K562 (cell line): ENCODE measurements around the gene NEURL1. TPM values are rescaled to one million over a fixed set of nuclear protein-coding genes. Genes with fewer than 3 reads are reported as not detected.

Source experiments
- ATAC-seq: fragments of 200-7000 bp; cut with Tn5 transposase; 3 replicates; pipeline ENCODE4 v1.9.1; 2020; ENCODE audit warnings: moderate library complexity
- BruUV-seq: library from RNA; stranded (reverse); fragments of 400-500 nt; replicated peaks from 2 replicates; lab custom pipeline; 2021; lab: Mats Ljungman, UMichigan
- CTCF ChIA-PET: fragments of 300-600 bp; formaldehyde crosslinking; extraction: SDS; loops from one replicate; lab custom pipeline; 2021; ENCODE audit warnings: low intra/inter-chr PET ratio; lab: Yijun Ruan, JAX
- POLR2A ChIA-PET: fragments of 300-600, 350-650 bp; sonication (Branson Sonifier 250); formaldehyde crosslinking; extraction: SDS; loops from one replicate; lab custom pipeline; 2021; ENCODE audit warnings: antibody characterized with exemption, inconsistent platforms; lab: Yijun Ruan, JAX
- DNase-seq, 4 experiments: peaks; one replicate each; pipeline versions ENCODE4 v3.0.0 to v3.0.0-alpha.2; 2011 to 2018; ENCODE audit warnings: low spot score in 3 of 4, mixed read lengths in 3 of 4; ENCODE audit errors: extremely low read depth in 1 of 4
- FAIRE-seq: peaks from 2 replicates; lab custom pipeline; 2011; peaks lifted over from hg19 to GRCh38; lab: Jason Lieb, UNC
- H2AFZ ChIP-seq: 2 replicates; pipeline ENCODE4 v1.6.0; 2011; ENCODE audit warnings: low read depth, low read length, control low read depth, inconsistent platforms
- H3K27ac ChIP-seq: fragments of 200-600 bp; 3 replicates; pipeline ENCODE4 v1.8.0; 2011; ENCODE audit warnings: low read depth, mild to moderate bottlenecking, control low read depth, inconsistent platforms, low read length, moderate library complexity, mixed read lengths; ENCODE audit errors: extremely low read depth
- H3K27me3 ChIP-seq, 2 experiments: fragments of 300-600 bp in 1 of 2; 2 replicates in 1 of 2; 3 replicates in 1 of 2; pipeline versions ENCODE4 v1.6.0 to v1.8.0; 2011; ENCODE audit warnings: inconsistent platforms in 2 of 2, low read length in 2 of 2, mild to moderate bottlenecking in 1 of 2, mixed read lengths in 1 of 2, moderate library complexity in 1 of 2; ENCODE audit not compliant: control insufficient read depth in 2 of 2, insufficient read depth in 2 of 2
- H3K36me3 ChIP-seq: fragments of 300-600 bp; 3 replicates; pipeline ENCODE4 v1.8.0; 2011; ENCODE audit warnings: mild to moderate bottlenecking, low read length, inconsistent platforms; ENCODE audit not compliant: control insufficient read depth, insufficient read depth
- H3K4me1 ChIP-seq, 2 experiments: fragments of 200-600 bp in 1 of 2; replicated peaks in 1 of 2; 2 replicates in 1 of 2; 3 replicates in 1 of 2; pipeline versions ENCODE4 v1.5.1 to v1.8.0; 2011; ENCODE audit warnings: inconsistent platforms in 2 of 2, low read length in 2 of 2, mild to moderate bottlenecking in 1 of 2, mixed read lengths in 1 of 2, moderate library complexity in 1 of 2; ENCODE audit not compliant: control insufficient read depth in 2 of 2, insufficient read depth in 2 of 2
- H3K4me2 ChIP-seq: 2 replicates; pipeline ENCODE4 v1.6.1; 2011; ENCODE audit warnings: low read length, control low read depth, inconsistent platforms, mixed read lengths; ENCODE audit not compliant: insufficient read depth
- H3K4me3 ChIP-seq: fragments of 200-600 bp; sonication (generic), shearing (Covaris generic); 2 replicates; pipeline ENCODE4 v1.5.1; 2016; ENCODE audit warnings: control low read depth, inconsistent platforms
- H3K79me2 ChIP-seq: fragments of 200-600 bp; 3 replicates; pipeline ENCODE4 v1.8.0; 2011; ENCODE audit warnings: low read length, inconsistent platforms; ENCODE audit not compliant: control insufficient read depth, insufficient read depth
- H3K9ac ChIP-seq, 2 experiments: 2 replicates each; pipeline versions ENCODE4 v1.6.0 to v1.6.1; 2011; ENCODE audit warnings: low read depth in 2 of 2, low read length in 2 of 2, control low read depth in 1 of 2, inconsistent platforms in 1 of 2, mild to moderate bottlenecking in 1 of 2, mixed read lengths in 1 of 2; ENCODE audit not compliant: insufficient read depth in 1 of 2
- H3K9me1 ChIP-seq: one replicate; pipeline ENCODE4 v1.6.0; 2011; ENCODE audit warnings: inconsistent platforms, mild to moderate bottlenecking, low read length, moderate library complexity; ENCODE audit not compliant: control insufficient read depth, insufficient read depth
- H3K9me3 ChIP-seq: replicated peaks from 2 replicates; pipeline ENCODE4 v1.5.1; 2011; ENCODE audit warnings: low read depth, low read length, inconsistent platforms; ENCODE audit not compliant: control insufficient read depth, insufficient read depth
- H4K20me1 ChIP-seq: replicated peaks from 2 replicates; pipeline ENCODE4 v1.6.1; 2011; ENCODE audit warnings: low read length, inconsistent platforms, mixed read lengths; ENCODE audit not compliant: control insufficient read depth, insufficient read depth
- CEBPB ChIP-seq: fragments of 450-650 bp; IDR thresholded peaks from 2 replicates; pipeline ENCODE4 v1.6.1; 2016; ENCODE audit warnings: missing genetic modification characterization, missing compliant biosample characterization
- NBN ChIP-seq: fragments of 450-650 bp; IDR thresholded peaks from 2 replicates; pipeline ENCODE4 v1.6.1; 2016; ENCODE audit warnings: low read depth, mild to moderate bottlenecking
- NONO ChIP-seq, 2 experiments: fragments of 200-400 bp in 1 of 2; fragments of 450-650 bp in 1 of 2; formaldehyde crosslinking in 1 of 2; IDR thresholded peaks; 2 replicates each; pipeline ENCODE4 v1.6.1; 2017; ENCODE audit warnings: low read depth in 2 of 2, mild to moderate bottlenecking in 2 of 2, moderate library complexity in 2 of 2, low read length in 1 of 2
- RBFOX2 ChIP-seq: fragments of 200-400 bp; formaldehyde crosslinking; IDR thresholded peaks from 2 replicates; pipeline ENCODE4 v1.6.1; 2017; ENCODE audit warnings: low read depth, mild to moderate bottlenecking, low read length, moderate library complexity
- SAFB2 ChIP-seq: fragments of 200-400 bp; formaldehyde crosslinking; IDR thresholded peaks from 2 replicates; pipeline ENCODE4 v1.6.1; 2018; ENCODE audit warnings: borderline replicate concordance, low read length, low read depth, moderate library complexity; ENCODE audit not compliant: severe bottlenecking
- SIN3B ChIP-seq: fragments of 450-650 bp; IDR thresholded peaks from 2 replicates; pipeline ENCODE4 v1.6.1; 2017; ENCODE audit warnings: low read depth, mild to moderate bottlenecking, moderate library complexity
- STAT5A ChIP-seq: IDR thresholded peaks from 2 replicates; pipeline ENCODE4 v1.6.1; 2012; ENCODE audit warnings: low read length, inconsistent platforms, borderline replicate concordance
- ZBTB1 ChIP-seq: sonication (generic); formaldehyde crosslinking; IDR thresholded peaks from 2 replicates; pipeline ENCODE4 v1.8.1; 2023; ENCODE audit warnings: missing genetic modification reagents, low read depth, mild to moderate bottlenecking, borderline replicate concordance
- ZNF140 ChIP-seq: fragments of 250-450 bp; sonication (Bioruptor Pico); IDR thresholded peaks from 2 replicates; pipeline ENCODE4 v1.8.0; 2021; ENCODE audit warnings: moderate library complexity, mild to moderate bottlenecking, inconsistent platforms
- ZNF232 ChIP-seq: sonication (generic); formaldehyde crosslinking; IDR thresholded peaks from 2 replicates; pipeline ENCODE4 v1.8.0; 2022; ENCODE audit warnings: mild to moderate bottlenecking, missing genetic modification reagents
- ZNF445 ChIP-seq: fragments of 250-450 bp; sonication (Bioruptor Pico); IDR thresholded peaks from 2 replicates; pipeline ENCODE4 v1.4.0; 2020; ENCODE audit warnings: low read depth, mild to moderate bottlenecking, moderate library complexity
- WGBS: fragments of 100-300 bp; shearing (Covaris generic); methylation state at CpG from one replicate; pipeline ENCODE4 v1.1.6; 2016; ENCODE audit warnings: low coverage, mixed read lengths; ENCODE audit not compliant: insufficient coverage; ENCODE audit errors: missing lambda C conversion rate; 5-methylcytosine and 5-hydroxymethylcytosine counted together
- in situ Hi-C: fragments of 300-500 bp; cut with MboI; formaldehyde crosslinking; loops from 4 replicates; pipeline ENCODE4 v1.15.0; 2018; ENCODE audit warnings: inconsistent platforms, mixed read lengths
- intact Hi-C: fragments of 100-400 bp; cut with micrococcal nuclease; formaldehyde crosslinking; loops from 2 replicates; pipeline ENCODE4 v1.14.2; 2022
- polyA plus RNA-seq, 8 experiments: library from polyadenylated mRNA; depleted of rRNA in 4 of 8; stranded (reverse) in 5 of 8; unstranded in 3 of 8; fragments of >200 nt; fragmentation: Nextera tagmentation in 2 of 8; fragmentation: Illumina TruSeq in 1 of 8; extraction: Ambion mirVana in 2 of 8; extraction: Trizol in 1 of 8; gene quantifications; 2 replicates each; pipeline versions ENCODE4 v1.2.1 to v1.2.3, GENCODE V29; 2011 to 2014; ENCODE audit warnings: inconsistent platforms in 1 of 8, missing spikeins in 1 of 8
- total RNA-seq, 7 experiments: library from RNA; depleted of rRNA in 6 of 7; stranded (reverse); fragments of >200 nt in 6 of 7; fragmentation: Illumina TruSeq in 2 of 7; extraction: Trizol in 2 of 7; gene quantifications; 2 replicates each; pipeline versions ENCODE4 v1.2.1 to v1.2.3, GENCODE V29; 2011 to 2021; ENCODE audit warnings: low replicate concordance in 1 of 7
- TF ChIP-seq, protein P1 (sequence below): fragments of 250-450 bp; sonication (Bioruptor Pico); IDR thresholded peaks from 2 replicates; pipeline ENCODE4 v1.8.0; 2021; ENCODE audit warnings: borderline replicate concordance, mild to moderate bottlenecking, moderate library complexity; ENCODE audit not compliant: poor library complexity, severe bottlenecking
- TF ChIP-seq, protein P2 (sequence below): sonication (generic); formaldehyde crosslinking; IDR thresholded peaks from 2 replicates; pipeline ENCODE4 v1.9.0; 2022; ENCODE audit warnings: mild to moderate bottlenecking, missing genetic modification reagents
- TF ChIP-seq, protein P3 (sequence below): sonication (generic); formaldehyde crosslinking; IDR thresholded peaks from 2 replicates; pipeline ENCODE4 v1.8.0; 2022; ENCODE audit warnings: missing genetic modification reagents, mild to moderate bottlenecking, borderline replicate concordance

NEURL1 gene
- total and polyA plus RNA-seq, 9 of the 15 experiments (the other 6 are each of a cell fraction or from before 2014, with no cell fraction given), result 0.01 to 0.45 (median 0.16) TPM; not detected in 5

GRCh38 chr10:103616705-103617601 is 123.4 kb downstream of the NEURL1 start:
- ATAC-seq (no peak), FAIRE-seq (no peak), DNase-seq (no peak)
- Histone ChIP-seq H3K36me3 (peaks cover 50% of the 10 kb centered on the region; the same call in 2 of the 3 replicates), H4K20me1 (no peaks in the 10 kb centered on the region), H3K27me3 (no peaks in the 10 kb centered on the region), H3K4me1 (peaks cover 75 to 82% of the 10 kb centered on the region in 2 experiments), H3K27ac (no peak overlapping the region), H3K9me1 (peaks cover 4% of the 10 kb centered on the region), H3K4me3 (no peak overlapping the region), H3K9ac (peak overlapping the region in 1 of 2 experiments; percentile 64; a peak in 2 of 4 replicates)
- in situ Hi-C loops, result no loop called here
- 78% methylated on average over 9 of the region's 20 CpGs for WGBS
- no TSS peak for BruUV-seq
- intact Hi-C loops, result loop anchor here (5.0 kb wide), 1 partner anchor 50 kb away; no protein-coding TSS in a partner anchor
- TF ChIP-seq ZBTB1 (CRISPR knock-in tag) (no peak), ZNF232 (CRISPR knock-in tag) (no peak), ZNF140 (CRISPR knock-in tag) (no peak), STAT5A (no peak), NBN (no peak), RBFOX2 (no peak), SAFB2 (no peak), ZNF445 (CRISPR knock-in tag) (no peak), CEBPB (tag) (no peak), NONO (IDR thresholded peaks at IDR 0.05; ENCODE audit: low read depth in 2 of 2, low read length in 1 of 2) (no peak), SIN3B (no peak)
- TF ChIP-seq, protein P1, sequence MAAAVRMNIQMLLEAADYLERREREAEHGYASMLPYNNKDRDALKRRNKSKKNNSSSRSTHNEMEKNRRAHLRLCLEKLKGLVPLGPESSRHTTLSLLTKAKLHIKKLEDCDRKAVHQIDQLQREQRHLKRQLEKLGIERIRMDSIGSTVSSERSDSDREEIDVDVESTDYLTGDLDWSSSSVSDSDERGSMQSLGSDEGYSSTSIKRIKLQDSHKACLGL (CRISPR knock-in tag), result no peak
- TF ChIP-seq, protein P2, sequence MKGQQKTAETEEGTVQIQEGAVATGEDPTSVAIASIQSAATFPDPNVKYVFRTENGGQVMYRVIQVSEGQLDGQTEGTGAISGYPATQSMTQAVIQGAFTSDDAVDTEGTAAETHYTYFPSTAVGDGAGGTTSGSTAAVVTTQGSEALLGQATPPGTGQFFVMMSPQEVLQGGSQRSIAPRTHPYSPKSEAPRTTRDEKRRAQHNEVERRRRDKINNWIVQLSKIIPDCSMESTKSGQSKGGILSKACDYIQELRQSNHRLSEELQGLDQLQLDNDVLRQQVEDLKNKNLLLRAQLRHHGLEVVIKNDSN (CRISPR knock-in tag), result no peak
- TF ChIP-seq, protein P3, sequence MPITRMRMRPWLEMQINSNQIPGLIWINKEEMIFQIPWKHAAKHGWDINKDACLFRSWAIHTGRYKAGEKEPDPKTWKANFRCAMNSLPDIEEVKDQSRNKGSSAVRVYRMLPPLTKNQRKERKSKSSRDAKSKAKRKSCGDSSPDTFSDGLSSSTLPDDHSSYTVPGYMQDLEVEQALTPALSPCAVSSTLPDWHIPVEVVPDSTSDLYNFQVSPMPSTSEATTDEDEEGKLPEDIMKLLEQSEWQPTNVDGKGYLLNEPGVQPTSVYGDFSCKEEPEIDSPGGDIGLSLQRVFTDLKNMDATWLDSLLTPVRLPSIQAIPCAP (CRISPR knock-in tag), result no peak
- TF ChIP-seq, all 486 proteins: peak for 0
- ChIA-PET POLR2A (no interaction called here), CTCF (interaction anchor here (0.6 kb wide), 1 partner anchor 8 kb away, joined by 5 read pairs; no protein-coding TSS in a partner anchor)
- H2AFZ ChIP-seq, result no peak overlapping the region
- H3K4me2 ChIP-seq, result no peak overlapping the region
- H3K79me2 ChIP-seq, result peaks cover 5% of the 10 kb centered on the region; the same call in 2 of the 3 replicates
- no peaks in the 10 kb centered on the region for H3K9me3 ChIP-seq
